K562 (cell line): ENCODE results near the gene NAA15. TPM values are rescaled to one million over a fixed set of nuclear protein-coding genes. Genes with fewer than 3 reads are reported as not detected.
A peak's percentile ranks its signal among the peaks of the same experiment; 100 is the strongest.

Experiments
- ASH1L ChIP-seq: fragments of 450-650 bp; IDR thresholded peaks from 2 replicates; pipeline ENCODE4 v1.6.1; 2018; ENCODE audit warnings: borderline replicate concordance, mild to moderate bottlenecking, low read depth; ENCODE audit not compliant: partially characterized antibody
- BRF1 ChIP-seq: IDR thresholded peaks from 3 replicates; pipeline ENCODE4 v1.6.1; 2011; ENCODE audit warnings: borderline replicate concordance, mild to moderate bottlenecking; ENCODE audit not compliant: insufficient read length; ENCODE audit errors: extremely low read depth
- CSDE1 ChIP-seq, 2 experiments: fragments of 450-650 bp; IDR thresholded peaks; 2 replicates each; pipeline ENCODE4 v1.6.1; 2016; ENCODE audit warnings: mild to moderate bottlenecking in 1 of 2
- CTBP1 ChIP-seq: fragments of 450-650 bp; IDR thresholded peaks from 2 replicates; pipeline ENCODE4 v1.6.1; 2016; ENCODE audit warnings: borderline replicate concordance
- DIDO1 ChIP-seq: fragments of 450-650 bp; IDR thresholded peaks from 2 replicates; pipeline ENCODE4 v1.6.1; 2016; ENCODE audit warnings: low read depth, missing biosample characterization, missing genetic modification characterization
- ELF2 ChIP-seq: fragments of 250-450 bp; sonication (Bioruptor Pico); IDR thresholded peaks from 2 replicates; pipeline ENCODE4 v1.5.0; 2021; ENCODE audit warnings: mild to moderate bottlenecking
- ETV5 ChIP-seq: sonication (generic); formaldehyde crosslinking; IDR thresholded peaks from 2 replicates; pipeline ENCODE4 v1.4.0; 2020; ENCODE audit warnings: low read depth, mild to moderate bottlenecking, missing genetic modification reagents
- HEY1 ChIP-seq: fragments of 250-450 bp; sonication (Bioruptor Pico); IDR thresholded peaks from 2 replicates; pipeline ENCODE4 v1.5.0; 2020; ENCODE audit warnings: mild to moderate bottlenecking, moderate library complexity, borderline replicate concordance
- MAFG ChIP-seq: fragments of 450-650 bp; conservative IDR thresholded peaks from 2 replicates; pipeline ENCODE4 v1.6.1; 2016; ENCODE audit warnings: missing genetic modification characterization, missing compliant biosample characterization
- NR2F6 ChIP-seq: fragments of 450-650 bp; formaldehyde crosslinking; IDR thresholded peaks from 2 replicates; pipeline ENCODE4 v1.4.0; 2020; ENCODE audit warnings: mild to moderate bottlenecking
- SMAD2 ChIP-seq: fragments of 150-350 bp; IDR thresholded peaks from 2 replicates; pipeline ENCODE4 v1.6.1; 2014; ENCODE audit warnings: low read depth, mild to moderate bottlenecking, low read length
- SREBF2 ChIP-seq: sonication (generic); formaldehyde crosslinking; IDR thresholded peaks from 2 replicates; pipeline ENCODE4 v1.4.0; 2020; ENCODE audit warnings: mild to moderate bottlenecking, missing genetic modification reagents
- ZNF133 ChIP-seq: fragments of 250-450 bp; sonication (Bioruptor Pico); IDR thresholded peaks from 2 replicates; pipeline ENCODE4 v1.4.0; 2020; ENCODE audit warnings: mild to moderate bottlenecking
- ZNF318 ChIP-seq, 2 experiments: fragments of 450-650 bp; IDR thresholded peaks; 2 replicates each; pipeline ENCODE4 v1.6.1; 2016; ENCODE audit warnings: mild to moderate bottlenecking in 2 of 2, borderline replicate concordance in 1 of 2, low read depth in 1 of 2, moderate library complexity in 1 of 2
- ZNF57 ChIP-seq: fragments of 450-650 bp; formaldehyde crosslinking; IDR thresholded peaks from 2 replicates; pipeline ENCODE4 v1.4.0; 2020; ENCODE audit warnings: mild to moderate bottlenecking, moderate library complexity
- polyA plus RNA-seq, 8 experiments: library from polyadenylated mRNA; depleted of rRNA in 4 of 8; stranded (reverse) in 5 of 8; unstranded in 3 of 8; fragments of >200 nt; fragmentation: Nextera tagmentation in 2 of 8; fragmentation: Illumina TruSeq in 1 of 8; extraction: Ambion mirVana in 2 of 8; extraction: Trizol in 1 of 8; gene quantifications; 2 replicates each; pipeline versions ENCODE4 v1.2.1 to v1.2.3, GENCODE V29; 2011 to 2014; ENCODE audit warnings: inconsistent platforms in 1 of 8, missing spikeins in 1 of 8
- total RNA-seq, 7 experiments: library from RNA; depleted of rRNA in 6 of 7; stranded (reverse); fragments of >200 nt in 6 of 7; fragmentation: Illumina TruSeq in 2 of 7; extraction: Trizol in 2 of 7; gene quantifications; 2 replicates each; pipeline versions ENCODE4 v1.2.1 to v1.2.3, GENCODE V29; 2011 to 2021; ENCODE audit warnings: low replicate concordance in 1 of 7
- TF ChIP-seq, protein P1 (sequence below): fragments of 250-450 bp; sonication (Bioruptor Pico); IDR thresholded peaks from 2 replicates; pipeline ENCODE4 v1.5.0; 2021; ENCODE audit warnings: mild to moderate bottlenecking, borderline replicate concordance

Gene NAA15
- total and polyA plus RNA-seq, 9 of the 15 experiments (the other 6 are each of a cell fraction or from before 2014, with no cell fraction given) = 37.8 to 117 (median 63.2) TPM

DNA sequence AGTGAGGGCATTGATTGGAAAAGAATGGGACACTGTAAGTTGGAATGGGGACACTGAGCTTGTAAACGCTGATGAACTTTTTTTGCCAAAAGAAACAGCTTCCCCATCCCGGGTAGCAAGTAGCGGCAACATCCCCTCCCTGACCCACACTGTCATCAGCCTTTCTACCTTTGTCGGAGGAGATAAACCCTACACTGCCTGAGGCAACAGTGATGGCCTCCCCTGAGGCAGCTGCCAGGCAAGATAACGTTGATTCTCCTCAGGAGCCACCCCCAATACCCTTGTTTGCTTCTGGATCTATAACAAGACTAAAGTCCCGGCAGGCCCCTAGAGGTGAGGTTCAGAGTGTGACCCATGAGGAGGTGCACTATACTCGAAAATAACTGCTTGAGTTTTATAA is 142.4 kb downstream of the NAA15 start (continued):
- TF ChIP-seq ASH1L (no peak), ZNF318 (IDR thresholded peaks at IDR 0.05; ENCODE audit: borderline replicate concordance in 1 of 2, low read depth in 1 of 2) (no peak), ELF2 (CRISPR knock-in tag) (no peak), CTBP1 (peak; percentile 85), CSDE1 (IDR thresholded peaks at IDR 0.05) (no peak), ETV5 (CRISPR knock-in tag) (no peak), MAFG (tag) (no peak), DIDO1 (no peak), ZNF57 (CRISPR knock-in tag) (no peak), SREBF2 (CRISPR knock-in tag) (no peak), ZNF133 (no peak), NR2F6 (CRISPR knock-in tag) (no peak), SMAD2 (no peak), BRF1 (no peak), HEY1 (CRISPR knock-in tag) (no peak)
- TF ChIP-seq, protein P1, sequence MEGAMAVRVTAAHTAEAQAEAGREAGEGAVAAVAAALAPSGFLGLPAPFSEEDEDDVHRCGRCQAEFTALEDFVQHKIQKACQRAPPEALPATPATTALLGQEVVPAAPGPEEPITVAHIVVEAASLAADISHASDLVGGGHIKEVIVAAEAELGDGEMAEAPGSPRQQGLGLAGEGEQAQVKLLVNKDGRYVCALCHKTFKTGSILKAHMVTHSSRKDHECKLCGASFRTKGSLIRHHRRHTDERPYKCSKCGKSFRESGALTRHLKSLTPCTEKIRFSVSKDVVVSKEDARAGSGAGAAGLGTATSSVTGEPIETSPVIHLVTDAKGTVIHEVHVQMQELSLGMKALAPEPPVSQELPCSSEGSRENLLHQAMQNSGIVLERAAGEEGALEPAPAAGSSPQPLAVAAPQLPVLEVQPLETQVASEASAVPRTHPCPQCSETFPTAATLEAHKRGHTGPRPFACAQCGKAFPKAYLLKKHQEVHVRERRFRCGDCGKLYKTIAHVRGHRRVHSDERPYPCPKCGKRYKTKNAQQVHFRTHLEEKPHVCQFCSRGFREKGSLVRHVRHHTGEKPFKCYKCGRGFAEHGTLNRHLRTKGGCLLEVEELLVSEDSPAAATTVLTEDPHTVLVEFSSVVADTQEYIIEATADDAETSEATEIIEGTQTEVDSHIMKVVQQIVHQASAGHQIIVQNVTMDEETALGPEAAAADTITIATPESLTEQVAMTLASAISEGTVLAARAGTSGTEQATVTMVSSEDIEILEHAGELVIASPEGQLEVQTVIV (CRISPR knock-in tag) = no peak
